ENCODE measurements around the gene MRRF.
A peak's percentile ranks its signal among the peaks of the same experiment; 100 is the strongest.

Gene MRRF

GRCh38 chr9:122333169-122333808 is 68.6 kb downstream of the MRRF start:
- DNase-seq, result no peak

- no peak for DNase-seq
Measured at GRCh38 chr9:122334916-122335315, 70.2 kb downstream of the MRRF start.

GRCh38 chr9:122336189-122336588 is 71.5 kb downstream of the MRRF start:
- no peak for DNase-seq

GRCh38 chr9:122336866-122337555 is 72.3 kb downstream of the MRRF start:
- DNase-seq, result no peak

GRCh38 chr9:122337556-122337929 is 72.9 kb downstream of the MRRF start:
- DNase-seq, result no peak

- no peak for DNase-seq
Measured at GRCh38 chr9:122338536-122338935, 73.9 kb downstream of the MRRF start.

GRCh38 chr9:122338994-122339393 is 74.3 kb downstream of the MRRF start:
- DNase-seq, result no peak

GRCh38 chr9:122339579-122339978 is 74.9 kb downstream of the MRRF start:
- no peak for DNase-seq

GRCh38 chr9:122340161-122340560 is 75.5 kb downstream of the MRRF start:
- no peak for DNase-seq

GRCh38 chr9:122342323-122343050 is 77.8 kb downstream of the MRRF start:
- no peak for DNase-seq

GRCh38 chr9:122346478-122347347 is 82.0 kb downstream of the MRRF start:
- peak; percentile 37 for DNase-seq

- peak; percentile 55 for DNase-seq
Measured at GRCh38 chr9:122347348-122348287, 82.9 kb downstream of the MRRF start.

GRCh38 chr9:122348288-122348777 is 83.7 kb downstream of the MRRF start:
- DNase-seq, result no peak

- DNase-seq, result no peak
Measured at GRCh38 chr9:122348791-122349190, 84.1 kb downstream of the MRRF start.

- DNase-seq, result no peak
Measured at GRCh38 chr9:122349201-122349600, 84.5 kb downstream of the MRRF start.

GRCh38 chr9:122350577-122351355 is 86.1 kb downstream of the MRRF start:
- peak; percentile 84 for DNase-seq

GRCh38 chr9:122354536-122355199 is 90.0 kb downstream of the MRRF start:
- DNase-seq, result no peak

- DNase-seq, result no peak
Measured at GRCh38 chr9:122355336-122355875, 90.7 kb downstream of the MRRF start.

- DNase-seq, result no peak
Measured at GRCh38 chr9:122356627-122357026, 91.9 kb downstream of the MRRF start.

- DNase-seq, result no peak
Measured at GRCh38 chr9:122360891-122361290, 96.2 kb downstream of the MRRF start.

Data from RPMI8226 (cell line).